Thyroid gland (tissue), 4 donors: ENCODE measurements around the gene LSM3.

ENCODE experiments used
- POLR2A ChIP-seq, 2 donors: fragments of 450-650 bp; IDR thresholded peaks; one replicate each; pipeline ENCODE4 v1.6.1; 2017; ENCODE audit warnings: antibody characterized with exemption in 2 of 2, mild to moderate bottlenecking in 2 of 2, moderate library complexity in 1 of 2
- TF ChIP-seq, protein P1 (sequence below), 6 experiments: fragments of 200-600 bp in 3 of 6; fragments of 450-650 bp in 3 of 6; sonication (generic) in 3 of 6; IDR thresholded peaks; one replicate each; pipeline ENCODE4 v1.5.1; 2016 to 2019; ENCODE audit warnings: antibody characterized with exemption in 6 of 6, mild to moderate bottlenecking in 2 of 6, inconsistent platforms in 1 of 6, moderate library complexity in 1 of 6

- TF ChIP-seq, protein P1, sequence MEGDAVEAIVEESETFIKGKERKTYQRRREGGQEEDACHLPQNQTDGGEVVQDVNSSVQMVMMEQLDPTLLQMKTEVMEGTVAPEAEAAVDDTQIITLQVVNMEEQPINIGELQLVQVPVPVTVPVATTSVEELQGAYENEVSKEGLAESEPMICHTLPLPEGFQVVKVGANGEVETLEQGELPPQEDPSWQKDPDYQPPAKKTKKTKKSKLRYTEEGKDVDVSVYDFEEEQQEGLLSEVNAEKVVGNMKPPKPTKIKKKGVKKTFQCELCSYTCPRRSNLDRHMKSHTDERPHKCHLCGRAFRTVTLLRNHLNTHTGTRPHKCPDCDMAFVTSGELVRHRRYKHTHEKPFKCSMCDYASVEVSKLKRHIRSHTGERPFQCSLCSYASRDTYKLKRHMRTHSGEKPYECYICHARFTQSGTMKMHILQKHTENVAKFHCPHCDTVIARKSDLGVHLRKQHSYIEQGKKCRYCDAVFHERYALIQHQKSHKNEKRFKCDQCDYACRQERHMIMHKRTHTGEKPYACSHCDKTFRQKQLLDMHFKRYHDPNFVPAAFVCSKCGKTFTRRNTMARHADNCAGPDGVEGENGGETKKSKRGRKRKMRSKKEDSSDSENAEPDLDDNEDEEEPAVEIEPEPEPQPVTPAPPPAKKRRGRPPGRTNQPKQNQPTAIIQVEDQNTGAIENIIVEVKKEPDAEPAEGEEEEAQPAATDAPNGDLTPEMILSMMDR (IDR thresholded peaks at IDR 0.05) = peak; percentile 75 to 96 (median 84)
- TF ChIP-seq POLR2A (IDR thresholded peaks at IDR 0.05) = no peak
Observed at GRCh38 chr3:14203521-14204079, 25.0 kb downstream of the LSM3 start.
